Panc1 (cell line): ENCODE results near the gene NMNAT3.

Source experiments
- POLR2AphosphoS5 ChIP-seq: IDR thresholded peaks from 2 replicates; pipeline ENCODE4 v1.6.1; 2012; ENCODE audit warnings: mild to moderate bottlenecking, low read depth, low read length, moderate library complexity
- TF ChIP-seq, protein P1 (sequence below): fragments of 450-650 bp; IDR thresholded peaks from 2 replicates; pipeline ENCODE4 v1.5.1; 2017; ENCODE audit warnings: mild to moderate bottlenecking

DNA sequence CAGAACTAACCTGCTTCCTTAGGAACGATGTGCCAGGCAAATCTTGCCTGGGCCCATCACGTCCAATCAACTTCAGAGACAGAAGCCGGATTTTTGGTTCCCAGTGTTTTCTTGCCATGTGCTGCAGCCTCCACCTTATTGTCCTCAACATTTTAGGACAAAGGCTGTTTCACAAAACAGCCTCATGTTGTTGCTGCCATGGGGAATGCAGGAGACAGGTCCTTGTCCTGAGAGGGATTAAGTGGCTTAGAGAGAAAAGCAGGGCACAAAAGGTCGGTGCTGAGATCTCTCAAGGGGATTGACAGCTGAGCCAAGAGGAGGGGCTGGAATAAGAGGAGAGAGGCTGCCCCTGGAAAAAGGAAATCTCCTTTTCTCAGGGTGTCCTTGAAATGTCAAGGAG is 11.3 kb upstream of the NMNAT3 start:
- TF ChIP-seq, protein P1, sequence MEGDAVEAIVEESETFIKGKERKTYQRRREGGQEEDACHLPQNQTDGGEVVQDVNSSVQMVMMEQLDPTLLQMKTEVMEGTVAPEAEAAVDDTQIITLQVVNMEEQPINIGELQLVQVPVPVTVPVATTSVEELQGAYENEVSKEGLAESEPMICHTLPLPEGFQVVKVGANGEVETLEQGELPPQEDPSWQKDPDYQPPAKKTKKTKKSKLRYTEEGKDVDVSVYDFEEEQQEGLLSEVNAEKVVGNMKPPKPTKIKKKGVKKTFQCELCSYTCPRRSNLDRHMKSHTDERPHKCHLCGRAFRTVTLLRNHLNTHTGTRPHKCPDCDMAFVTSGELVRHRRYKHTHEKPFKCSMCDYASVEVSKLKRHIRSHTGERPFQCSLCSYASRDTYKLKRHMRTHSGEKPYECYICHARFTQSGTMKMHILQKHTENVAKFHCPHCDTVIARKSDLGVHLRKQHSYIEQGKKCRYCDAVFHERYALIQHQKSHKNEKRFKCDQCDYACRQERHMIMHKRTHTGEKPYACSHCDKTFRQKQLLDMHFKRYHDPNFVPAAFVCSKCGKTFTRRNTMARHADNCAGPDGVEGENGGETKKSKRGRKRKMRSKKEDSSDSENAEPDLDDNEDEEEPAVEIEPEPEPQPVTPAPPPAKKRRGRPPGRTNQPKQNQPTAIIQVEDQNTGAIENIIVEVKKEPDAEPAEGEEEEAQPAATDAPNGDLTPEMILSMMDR = no peak
- TF ChIP-seq POLR2AphosphoS5 = no peak
